Transverse colon (tissue), 4 donors: ENCODE results near the gene KRT8.

Source experiments
- EP300 ChIP-seq: sonication (generic); formaldehyde crosslinking; IDR thresholded peaks from one replicate; pipeline ENCODE4 v1.6.1; 2017; ENCODE audit warnings: antibody characterized with exemption, low read depth
- POLR2A ChIP-seq: fragments of 450-650 bp; IDR thresholded peaks from one replicate; pipeline ENCODE4 v1.6.1; 2016; ENCODE audit warnings: antibody characterized with exemption, mild to moderate bottlenecking, moderate library complexity
- POLR2AphosphoS5 ChIP-seq, 3 donors: sonication (generic); formaldehyde crosslinking; IDR thresholded peaks; one replicate each; pipeline ENCODE4 v1.6.1; 2016; ENCODE audit warnings: antibody characterized with exemption in 3 of 3
- TF ChIP-seq, protein P1 (sequence below), 5 experiments: fragments of 200-600 bp in 3 of 5; fragments of 450-650 bp in 2 of 5; sonication (generic) in 3 of 5; IDR thresholded peaks; 1 replicate in 2 of 5; 2 replicates in 3 of 5; pipeline ENCODE4 v1.5.1; 2016 to 2017; ENCODE audit warnings: antibody characterized with exemption in 5 of 5, inconsistent platforms in 3 of 5, mild to moderate bottlenecking in 2 of 5, moderate library complexity in 1 of 5

DNA sequence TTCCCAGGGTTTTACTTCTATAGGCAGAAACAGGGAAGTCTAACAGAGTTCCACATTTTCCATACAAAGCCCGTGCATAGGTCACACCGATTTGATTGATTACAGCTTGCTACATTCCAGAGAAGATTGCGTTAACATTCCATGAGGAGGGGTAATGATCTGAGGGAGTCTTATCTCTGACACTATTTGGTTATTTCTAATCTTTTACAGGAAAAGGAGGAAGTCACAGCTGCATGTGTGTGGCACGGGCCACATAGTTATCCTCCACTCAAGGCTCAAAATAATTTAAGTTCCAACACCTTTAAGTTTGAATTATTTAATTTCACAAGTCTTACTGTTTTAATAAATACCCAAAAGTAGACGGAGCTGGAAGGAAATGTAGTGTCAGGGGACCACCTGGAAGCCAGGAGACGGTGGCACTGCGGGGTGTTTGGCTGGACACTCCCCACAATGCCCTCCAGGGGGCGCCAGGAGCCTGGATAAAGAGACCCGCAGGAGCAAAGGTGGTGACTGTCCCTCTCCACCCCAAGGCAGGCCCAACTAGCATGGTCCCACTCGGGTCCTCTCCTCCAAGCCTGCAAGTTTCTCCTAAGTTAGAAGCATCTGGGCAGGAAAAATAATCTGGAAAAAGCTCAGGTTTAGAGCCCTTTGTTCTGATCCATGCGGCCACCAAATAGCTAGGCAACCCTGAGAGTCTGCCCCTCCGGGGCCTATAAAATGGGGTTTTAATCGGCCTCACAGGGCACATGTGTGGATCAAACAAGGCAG lies 20.2 kb downstream of the KRT8 start:
- TF ChIP-seq, protein P1, sequence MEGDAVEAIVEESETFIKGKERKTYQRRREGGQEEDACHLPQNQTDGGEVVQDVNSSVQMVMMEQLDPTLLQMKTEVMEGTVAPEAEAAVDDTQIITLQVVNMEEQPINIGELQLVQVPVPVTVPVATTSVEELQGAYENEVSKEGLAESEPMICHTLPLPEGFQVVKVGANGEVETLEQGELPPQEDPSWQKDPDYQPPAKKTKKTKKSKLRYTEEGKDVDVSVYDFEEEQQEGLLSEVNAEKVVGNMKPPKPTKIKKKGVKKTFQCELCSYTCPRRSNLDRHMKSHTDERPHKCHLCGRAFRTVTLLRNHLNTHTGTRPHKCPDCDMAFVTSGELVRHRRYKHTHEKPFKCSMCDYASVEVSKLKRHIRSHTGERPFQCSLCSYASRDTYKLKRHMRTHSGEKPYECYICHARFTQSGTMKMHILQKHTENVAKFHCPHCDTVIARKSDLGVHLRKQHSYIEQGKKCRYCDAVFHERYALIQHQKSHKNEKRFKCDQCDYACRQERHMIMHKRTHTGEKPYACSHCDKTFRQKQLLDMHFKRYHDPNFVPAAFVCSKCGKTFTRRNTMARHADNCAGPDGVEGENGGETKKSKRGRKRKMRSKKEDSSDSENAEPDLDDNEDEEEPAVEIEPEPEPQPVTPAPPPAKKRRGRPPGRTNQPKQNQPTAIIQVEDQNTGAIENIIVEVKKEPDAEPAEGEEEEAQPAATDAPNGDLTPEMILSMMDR (IDR thresholded peaks at IDR 0.05), result peak; percentile 90 to 98 (median 95)
- TF ChIP-seq POLR2A (no peak), EP300 (no peak), POLR2AphosphoS5 (IDR thresholded peaks at IDR 0.05) (no peak)
